HepG2 (cell line): ENCODE results near the gene RAC2. TPM values are rescaled to one million over a fixed set of nuclear protein-coding genes. Genes with fewer than 3 reads are reported as not detected.

Source experiments
- DNMT3B ChIP-seq: conservative IDR thresholded peaks from 2 replicates; pipeline ENCODE4 v1.6.1; 2016; ENCODE audit warnings: missing biosample characterization, control low read depth
- PHF21A ChIP-seq: sonication (generic); formaldehyde crosslinking; IDR thresholded peaks from 2 replicates; pipeline ENCODE4 v1.5.0; 2020; ENCODE audit warnings: mild to moderate bottlenecking, missing genetic modification reagents
- ZMYM2 ChIP-seq: sonication (generic); formaldehyde crosslinking; IDR thresholded peaks from 2 replicates; pipeline ENCODE4 v1.8.0; 2022; ENCODE audit warnings: mild to moderate bottlenecking, missing genetic modification reagents
- ZNF101 ChIP-seq: sonication (generic); formaldehyde crosslinking; IDR thresholded peaks from 2 replicates; pipeline ENCODE4 v1.4.0; 2020; ENCODE audit warnings: mild to moderate bottlenecking, low read depth, missing genetic modification reagents, borderline replicate concordance
- ZNF260 ChIP-seq: sonication (generic); formaldehyde crosslinking; IDR thresholded peaks from 2 replicates; pipeline ENCODE4 v1.4.0; 2020; ENCODE audit warnings: missing genetic modification reagents, low read depth, mild to moderate bottlenecking, borderline replicate concordance
- ZNF263 ChIP-seq: sonication (generic); formaldehyde crosslinking; IDR thresholded peaks from 2 replicates; pipeline ENCODE4 v1.4.0; 2020; ENCODE audit warnings: missing genetic modification reagents
- ZNF564 ChIP-seq: sonication (generic); formaldehyde crosslinking; IDR thresholded peaks from 2 replicates; pipeline ENCODE4 v1.8.1; 2023; ENCODE audit warnings: mild to moderate bottlenecking, missing genetic modification reagents
- polyA plus RNA-seq, 8 experiments: library from polyadenylated mRNA; depleted of rRNA in 3 of 8; stranded (reverse) in 7 of 8; unstranded in 1 of 8; fragments of >200 nt; fragmentation: Illumina TruSeq in 4 of 8; extraction: Trizol in 4 of 8; gene quantifications; 2 replicates each; pipeline versions ENCODE4 v1.2.1 to v1.2.3, GENCODE V29; 2011 to 2016; ENCODE audit warnings: low read depth in 4 of 8, missing spikeins in 1 of 8, mixed read lengths in 1 of 8; ENCODE audit not compliant: insufficient read depth in 1 of 8
- total RNA-seq, 5 experiments: library from RNA; depleted of rRNA; stranded (reverse); fragments of >200 nt; fragmentation: Illumina TruSeq; extraction: Trizol; gene quantifications; 2 replicates each; pipeline ENCODE4 v1.2.3, GENCODE V29; 2016; ENCODE audit warnings: low read depth in 1 of 5
- TF ChIP-seq, protein P1 (sequence below): IDR thresholded peaks from 2 replicates; pipeline ENCODE4 v1.6.1; 2012; ENCODE audit warnings: low read length, improper control_type of control experiment
- TF ChIP-seq, protein P2 (sequence below): sonication (generic); formaldehyde crosslinking; IDR thresholded peaks from 2 replicates; pipeline ENCODE4 v1.4.0; 2020; ENCODE audit warnings: missing genetic modification reagents
- TF ChIP-seq, protein P3 (sequence below): sonication (generic); formaldehyde crosslinking; IDR thresholded peaks from 2 replicates; pipeline ENCODE4 v1.4.0; 2020; ENCODE audit warnings: missing genetic modification reagents, borderline replicate concordance
- TF ChIP-seq, protein P4 (sequence below): sonication (generic); formaldehyde crosslinking; IDR thresholded peaks from 2 replicates; pipeline ENCODE4 v1.4.0; 2020; ENCODE audit warnings: missing genetic modification reagents

Gene RAC2
- total and polyA plus RNA-seq, 2 of the 13 experiments (the other 11 are each of a cell fraction or from before 2014, with no cell fraction given): 0.73 TPM; not detected in 1

DNA sequence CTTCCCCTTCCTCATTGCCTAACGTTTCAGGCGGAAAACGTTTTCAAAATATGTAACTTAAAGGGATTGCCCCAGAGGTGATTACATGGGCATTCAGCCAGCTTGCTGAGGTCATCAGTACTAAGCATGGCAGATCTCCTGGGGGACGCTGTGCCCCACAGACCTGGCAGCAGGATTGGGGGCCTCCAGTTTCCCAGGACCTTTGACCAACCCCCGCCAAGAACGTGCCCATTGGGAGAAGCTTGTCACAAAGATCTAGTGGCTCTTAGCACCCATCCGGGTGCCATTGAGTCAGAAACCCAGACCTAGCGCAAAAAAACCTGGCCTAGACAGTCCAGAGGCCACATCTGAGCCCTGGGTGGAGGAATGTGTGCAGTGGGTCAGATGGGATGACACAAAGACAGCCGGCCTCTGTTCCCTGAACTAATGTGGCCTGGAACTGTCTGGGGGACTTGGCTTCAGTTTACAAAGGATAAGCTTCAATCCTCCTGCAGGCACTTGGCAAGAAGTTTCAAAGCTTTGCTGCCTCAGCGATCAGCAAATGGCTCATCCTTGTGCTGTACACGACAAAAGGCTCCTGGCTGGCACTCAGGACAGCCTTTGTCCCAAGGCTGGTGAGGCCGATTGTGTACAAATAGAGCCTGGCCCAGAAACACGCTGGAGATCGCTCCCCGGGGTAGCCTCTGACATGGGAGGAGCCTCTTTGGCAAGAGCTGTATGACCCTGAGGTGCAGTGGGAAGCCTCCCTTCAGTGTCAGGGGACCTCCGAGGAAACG is 65.5 kb downstream of the RAC2 start (continued):
- TF ChIP-seq, protein P1, sequence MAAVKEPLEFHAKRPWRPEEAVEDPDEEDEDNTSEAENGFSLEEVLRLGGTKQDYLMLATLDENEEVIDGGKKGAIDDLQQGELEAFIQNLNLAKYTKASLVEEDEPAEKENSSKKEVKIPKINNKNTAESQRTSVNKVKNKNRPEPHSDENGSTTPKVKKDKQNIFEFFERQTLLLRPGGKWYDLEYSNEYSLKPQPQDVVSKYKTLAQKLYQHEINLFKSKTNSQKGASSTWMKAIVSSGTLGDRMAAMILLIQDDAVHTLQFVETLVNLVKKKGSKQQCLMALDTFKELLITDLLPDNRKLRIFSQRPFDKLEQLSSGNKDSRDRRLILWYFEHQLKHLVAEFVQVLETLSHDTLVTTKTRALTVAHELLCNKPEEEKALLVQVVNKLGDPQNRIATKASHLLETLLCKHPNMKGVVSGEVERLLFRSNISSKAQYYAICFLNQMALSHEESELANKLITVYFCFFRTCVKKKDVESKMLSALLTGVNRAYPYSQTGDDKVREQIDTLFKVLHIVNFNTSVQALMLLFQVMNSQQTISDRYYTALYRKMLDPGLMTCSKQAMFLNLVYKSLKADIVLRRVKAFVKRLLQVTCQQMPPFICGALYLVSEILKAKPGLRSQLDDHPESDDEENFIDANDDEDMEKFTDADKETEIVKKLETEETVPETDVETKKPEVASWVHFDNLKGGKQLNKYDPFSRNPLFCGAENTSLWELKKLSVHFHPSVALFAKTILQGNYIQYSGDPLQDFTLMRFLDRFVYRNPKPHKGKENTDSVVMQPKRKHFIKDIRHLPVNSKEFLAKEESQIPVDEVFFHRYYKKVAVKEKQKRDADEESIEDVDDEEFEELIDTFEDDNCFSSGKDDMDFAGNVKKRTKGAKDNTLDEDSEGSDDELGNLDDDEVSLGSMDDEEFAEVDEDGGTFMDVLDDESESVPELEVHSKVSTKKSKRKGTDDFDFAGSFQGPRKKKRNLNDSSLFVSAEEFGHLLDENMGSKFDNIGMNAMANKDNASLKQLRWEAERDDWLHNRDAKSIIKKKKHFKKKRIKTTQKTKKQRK: no peak
- TF ChIP-seq, protein P2, sequence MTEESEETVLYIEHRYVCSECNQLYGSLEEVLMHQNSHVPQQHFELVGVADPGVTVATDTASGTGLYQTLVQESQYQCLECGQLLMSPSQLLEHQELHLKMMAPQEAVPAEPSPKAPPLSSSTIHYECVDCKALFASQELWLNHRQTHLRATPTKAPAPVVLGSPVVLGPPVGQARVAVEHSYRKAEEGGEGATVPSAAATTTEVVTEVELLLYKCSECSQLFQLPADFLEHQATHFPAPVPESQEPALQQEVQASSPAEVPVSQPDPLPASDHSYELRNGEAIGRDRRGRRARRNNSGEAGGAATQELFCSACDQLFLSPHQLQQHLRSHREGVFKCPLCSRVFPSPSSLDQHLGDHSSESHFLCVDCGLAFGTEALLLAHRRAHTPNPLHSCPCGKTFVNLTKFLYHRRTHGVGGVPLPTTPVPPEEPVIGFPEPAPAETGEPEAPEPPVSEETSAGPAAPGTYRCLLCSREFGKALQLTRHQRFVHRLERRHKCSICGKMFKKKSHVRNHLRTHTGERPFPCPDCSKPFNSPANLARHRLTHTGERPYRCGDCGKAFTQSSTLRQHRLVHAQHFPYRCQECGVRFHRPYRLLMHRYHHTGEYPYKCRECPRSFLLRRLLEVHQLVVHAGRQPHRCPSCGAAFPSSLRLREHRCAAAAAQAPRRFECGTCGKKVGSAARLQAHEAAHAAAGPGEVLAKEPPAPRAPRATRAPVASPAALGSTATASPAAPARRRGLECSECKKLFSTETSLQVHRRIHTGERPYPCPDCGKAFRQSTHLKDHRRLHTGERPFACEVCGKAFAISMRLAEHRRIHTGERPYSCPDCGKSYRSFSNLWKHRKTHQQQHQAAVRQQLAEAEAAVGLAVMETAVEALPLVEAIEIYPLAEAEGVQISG (CRISPR knock-in tag): 0 out of 2 replicates have a peak, but pooled peaks have one; percentile 20
- no peak for TF ChIP-seq ZNF101
- TF ChIP-seq, protein P3, sequence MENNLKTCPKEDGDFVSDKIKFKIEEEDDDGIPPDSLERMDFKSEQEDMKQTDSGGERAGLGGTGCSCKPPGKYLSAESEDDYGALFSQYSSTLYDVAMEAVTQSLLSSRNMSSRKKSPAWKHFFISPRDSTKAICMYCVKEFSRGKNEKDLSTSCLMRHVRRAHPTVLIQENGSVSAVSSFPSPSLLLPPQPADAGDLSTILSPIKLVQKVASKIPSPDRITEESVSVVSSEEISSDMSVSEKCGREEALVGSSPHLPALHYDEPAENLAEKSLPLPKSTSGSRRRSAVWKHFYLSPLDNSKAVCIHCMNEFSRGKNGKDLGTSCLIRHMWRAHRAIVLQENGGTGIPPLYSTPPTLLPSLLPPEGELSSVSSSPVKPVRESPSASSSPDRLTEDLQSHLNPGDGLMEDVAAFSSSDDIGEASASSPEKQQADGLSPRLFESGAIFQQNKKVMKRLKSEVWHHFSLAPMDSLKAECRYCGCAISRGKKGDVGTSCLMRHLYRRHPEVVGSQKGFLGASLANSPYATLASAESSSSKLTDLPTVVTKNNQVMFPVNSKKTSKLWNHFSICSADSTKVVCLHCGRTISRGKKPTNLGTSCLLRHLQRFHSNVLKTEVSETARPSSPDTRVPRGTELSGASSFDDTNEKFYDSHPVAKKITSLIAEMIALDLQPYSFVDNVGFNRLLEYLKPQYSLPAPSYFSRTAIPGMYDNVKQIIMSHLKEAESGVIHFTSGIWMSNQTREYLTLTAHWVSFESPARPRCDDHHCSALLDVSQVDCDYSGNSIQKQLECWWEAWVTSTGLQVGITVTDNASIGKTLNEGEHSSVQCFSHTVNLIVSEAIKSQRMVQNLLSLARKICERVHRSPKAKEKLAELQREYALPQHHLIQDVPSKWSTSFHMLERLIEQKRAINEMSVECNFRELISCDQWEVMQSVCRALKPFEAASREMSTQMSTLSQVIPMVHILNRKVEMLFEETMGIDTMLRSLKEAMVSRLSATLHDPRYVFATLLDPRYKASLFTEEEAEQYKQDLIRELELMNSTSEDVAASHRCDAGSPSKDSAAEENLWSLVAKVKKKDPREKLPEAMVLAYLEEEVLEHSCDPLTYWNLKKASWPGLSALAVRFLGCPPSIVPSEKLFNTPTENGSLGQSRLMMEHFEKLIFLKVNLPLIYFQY (CRISPR knock-in tag): peak; percentile 23; the same call in 1 of the 2 replicates
- TF ChIP-seq DNMT3B: no peak
- no peak for TF ChIP-seq ZMYM2 (CRISPR knock-in tag)
- TF ChIP-seq ZNF263 (CRISPR knock-in tag): peak; percentile 58; the same call in 1 of the 2 replicates
- no peak for TF ChIP-seq ZNF260 (CRISPR knock-in tag)
- TF ChIP-seq, protein P4, sequence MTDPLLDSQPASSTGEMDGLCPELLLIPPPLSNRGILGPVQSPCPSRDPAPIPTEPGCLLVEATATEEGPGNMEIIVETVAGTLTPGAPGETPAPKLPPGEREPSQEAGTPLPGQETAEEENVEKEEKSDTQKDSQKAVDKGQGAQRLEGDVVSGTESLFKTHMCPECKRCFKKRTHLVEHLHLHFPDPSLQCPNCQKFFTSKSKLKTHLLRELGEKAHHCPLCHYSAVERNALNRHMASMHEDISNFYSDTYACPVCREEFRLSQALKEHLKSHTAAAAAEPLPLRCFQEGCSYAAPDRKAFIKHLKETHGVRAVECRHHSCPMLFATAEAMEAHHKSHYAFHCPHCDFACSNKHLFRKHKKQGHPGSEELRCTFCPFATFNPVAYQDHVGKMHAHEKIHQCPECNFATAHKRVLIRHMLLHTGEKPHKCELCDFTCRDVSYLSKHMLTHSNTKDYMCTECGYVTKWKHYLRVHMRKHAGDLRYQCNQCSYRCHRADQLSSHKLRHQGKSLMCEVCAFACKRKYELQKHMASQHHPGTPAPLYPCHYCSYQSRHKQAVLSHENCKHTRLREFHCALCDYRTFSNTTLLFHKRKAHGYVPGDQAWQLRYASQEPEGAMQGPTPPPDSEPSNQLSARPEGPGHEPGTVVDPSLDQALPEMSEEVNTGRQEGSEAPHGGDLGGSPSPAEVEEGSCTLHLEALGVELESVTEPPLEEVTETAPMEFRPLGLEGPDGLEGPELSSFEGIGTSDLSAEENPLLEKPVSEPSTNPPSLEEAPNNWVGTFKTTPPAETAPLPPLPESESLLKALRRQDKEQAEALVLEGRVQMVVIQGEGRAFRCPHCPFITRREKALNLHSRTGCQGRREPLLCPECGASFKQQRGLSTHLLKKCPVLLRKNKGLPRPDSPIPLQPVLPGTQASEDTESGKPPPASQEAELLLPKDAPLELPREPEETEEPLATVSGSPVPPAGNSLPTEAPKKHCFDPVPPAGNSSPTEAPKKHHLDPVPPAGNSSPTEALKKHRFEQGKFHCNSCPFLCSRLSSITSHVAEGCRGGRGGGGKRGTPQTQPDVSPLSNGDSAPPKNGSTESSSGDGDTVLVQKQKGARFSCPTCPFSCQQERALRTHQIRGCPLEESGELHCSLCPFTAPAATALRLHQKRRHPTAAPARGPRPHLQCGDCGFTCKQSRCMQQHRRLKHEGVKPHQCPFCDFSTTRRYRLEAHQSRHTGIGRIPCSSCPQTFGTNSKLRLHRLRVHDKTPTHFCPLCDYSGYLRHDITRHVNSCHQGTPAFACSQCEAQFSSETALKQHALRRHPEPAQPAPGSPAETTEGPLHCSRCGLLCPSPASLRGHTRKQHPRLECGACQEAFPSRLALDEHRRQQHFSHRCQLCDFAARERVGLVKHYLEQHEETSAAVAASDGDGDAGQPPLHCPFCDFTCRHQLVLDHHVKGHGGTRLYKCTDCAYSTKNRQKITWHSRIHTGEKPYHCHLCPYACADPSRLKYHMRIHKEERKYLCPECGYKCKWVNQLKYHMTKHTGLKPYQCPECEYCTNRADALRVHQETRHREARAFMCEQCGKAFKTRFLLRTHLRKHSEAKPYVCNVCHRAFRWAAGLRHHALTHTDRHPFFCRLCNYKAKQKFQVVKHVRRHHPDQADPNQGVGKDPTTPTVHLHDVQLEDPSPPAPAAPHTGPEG: no peak
- no peak for TF ChIP-seq ZNF564 (CRISPR knock-in tag)
- 0 out of 2 replicates have a peak, but pooled peaks have one; percentile 16 for TF ChIP-seq PHF21A (CRISPR knock-in tag)
